Astrocyte (in vitro differentiated cells and primary cell): ENCODE measurements around the gene PRR5.

Experiments
- CTCF ChIP-seq: IDR thresholded peaks from 2 replicates; pipeline ENCODE4 v1.5.1; 2011; ENCODE audit warnings: low read depth, mild to moderate bottlenecking, inconsistent platforms, low read length, moderate library complexity; ENCODE audit not compliant: insufficient read depth
- EZH2 ChIP-seq: IDR thresholded peaks from 2 replicates; pipeline ENCODE4 v1.6.1; 2012; ENCODE audit warnings: mild to moderate bottlenecking, low read length, inconsistent platforms; ENCODE audit not compliant: insufficient read depth

GRCh38 chr22:44743804-44744211, 41.8 kb downstream of the PRR5 start:
- TF ChIP-seq EZH2: no peak
- no peak for TF ChIP-seq CTCF
